Measurements from ENCODE around the gene TAF4B.
"Not testable (repeated sequence)": the region's sequence is repeated elsewhere in the genome, so short reads cannot be mapped to it uniquely, and the experiment has no call there.

TAF4B gene

GRCh38 chr18:26356045-26356785 is 130.0 kb downstream of the TAF4B start:
- H3K4me3 ChIP-seq (ENCODE audit: low read depth, low read length): no peak overlapping the region
- DNase-seq (ENCODE audit: low read depth): no peak

- DNase-seq (ENCODE audit: low read depth): no peak
Measured at GRCh38 chr18:26357960-26358359, 131.7 kb downstream of the TAF4B start.

GRCh38 chr18:26362021-26362420 is 135.8 kb downstream of the TAF4B start:
- no peak for DNase-seq (ENCODE audit: low read depth)
- no peak overlapping the region for H3K4me3 ChIP-seq (ENCODE audit: low read depth, low read length)

More at GRCh38 chr18:26357960-26358359, 131.7 kb downstream of the TAF4B start:
- H3K4me3 ChIP-seq (ENCODE audit: low read depth, low read length): no peak overlapping the region

- no peak overlapping the region for H3K4me3 ChIP-seq (ENCODE audit: low read depth, low read length)
- DNase-seq (ENCODE audit: low read depth): no peak
Measured at GRCh38 chr18:26367425-26367824, 141.2 kb downstream of the TAF4B start.

- DNase-seq (ENCODE audit: low read depth): no peak
- no peak overlapping the region for H3K4me3 ChIP-seq (ENCODE audit: low read depth, low read length)
Measured at GRCh38 chr18:26370037-26370436, 143.8 kb downstream of the TAF4B start.

- no peak for DNase-seq (ENCODE audit: low read depth)
- H3K4me3 ChIP-seq (ENCODE audit: low read depth, low read length): no peak overlapping the region
Measured at GRCh38 chr18:26376105-26376504, 149.9 kb downstream of the TAF4B start.

GRCh38 chr18:26378701-26379100 is 152.5 kb downstream of the TAF4B start:
- no peak overlapping the region for H3K4me3 ChIP-seq (ENCODE audit: low read depth, low read length)

GRCh38 chr18:26381555-26381954 is 155.3 kb downstream of the TAF4B start:
- not testable (repeated sequence) for DNase-seq (ENCODE audit: low read depth); H3K4me3 ChIP-seq (ENCODE audit: low read depth, low read length)

More at GRCh38 chr18:26378701-26379100, 152.5 kb downstream of the TAF4B start:
- DNase-seq (ENCODE audit: low read depth): no peak

- H3K4me3 ChIP-seq (ENCODE audit: low read depth, low read length): no peak overlapping the region
- DNase-seq (ENCODE audit: low read depth): peak; percentile 39
Measured at GRCh38 chr18:26383454-26384270, 157.4 kb downstream of the TAF4B start.

GRCh38 chr18:26386002-26386401 is 159.8 kb downstream of the TAF4B start:
- DNase-seq (ENCODE audit: low read depth): peak; percentile 67
- no peak overlapping the region for H3K4me3 ChIP-seq (ENCODE audit: low read depth, low read length)

GRCh38 chr18:26386441-26386840 is 160.2 kb downstream of the TAF4B start:
- no peak overlapping the region for H3K4me3 ChIP-seq (ENCODE audit: low read depth, low read length)
- no peak for DNase-seq (ENCODE audit: low read depth)

GRCh38 chr18:26394047-26394654 is 167.9 kb downstream of the TAF4B start:
- H3K4me3 ChIP-seq (ENCODE audit: low read depth, low read length): no peak overlapping the region
- no peak for DNase-seq (ENCODE audit: low read depth)

GRCh38 chr18:26397019-26397418 is 170.8 kb downstream of the TAF4B start:
- no peak for DNase-seq (ENCODE audit: low read depth)
- H3K4me3 ChIP-seq (ENCODE audit: low read depth, low read length): no peak overlapping the region

- H3K4me3 ChIP-seq (ENCODE audit: low read depth, low read length): no peak overlapping the region
- DNase-seq (ENCODE audit: low read depth): no peak
Measured at GRCh38 chr18:26403491-26403890, 177.2 kb downstream of the TAF4B start.

- DNase-seq (ENCODE audit: low read depth): no peak
- H3K4me3 ChIP-seq (ENCODE audit: low read depth, low read length): no peak overlapping the region
Measured at GRCh38 chr18:26405190-26405801, 179.1 kb downstream of the TAF4B start.

- DNase-seq (ENCODE audit: low read depth): no peak
- H3K4me3 ChIP-seq (ENCODE audit: low read depth, low read length): no peak overlapping the region
Measured at GRCh38 chr18:26406324-26406723, 180.1 kb downstream of the TAF4B start.

GRCh38 chr18:26406854-26407517 is 180.7 kb downstream of the TAF4B start:
- no peak overlapping the region for H3K4me3 ChIP-seq (ENCODE audit: low read depth, low read length)
- DNase-seq (ENCODE audit: low read depth): no peak

GRCh38 chr18:26407736-26408601 is 181.7 kb downstream of the TAF4B start:
- no peak overlapping the region for H3K4me3 ChIP-seq (ENCODE audit: low read depth, low read length)
- no peak for DNase-seq (ENCODE audit: low read depth)
